GM12878 (cell line): Measurements from ENCODE around the gene CCR7.

Experiments
- NR2C1 ChIP-seq: fragments of 450-650 bp; IDR thresholded peaks from 2 replicates; pipeline ENCODE4 v1.6.1; 2017; ENCODE audit warnings: antibody characterized with exemption, mild to moderate bottlenecking, moderate library complexity
- POLR2A ChIP-seq: IDR thresholded peaks from 2 replicates; pipeline ENCODE4 v1.6.1; 2011; ENCODE audit warnings: low read depth, mild to moderate bottlenecking, low read length
- TF ChIP-seq, protein P1 (sequence below): fragments of 450-650 bp; formaldehyde crosslinking; IDR thresholded peaks from 2 replicates; pipeline ENCODE4 v1.4.0; 2020; ENCODE audit warnings: mild to moderate bottlenecking, moderate library complexity
- TF ChIP-seq, protein P2 (sequence below), 3 experiments: IDR thresholded peaks in 2 of 3; conservative IDR thresholded peaks in 1 of 3; 2 replicates each; pipeline ENCODE4 v1.5.1; 2011; ENCODE audit warnings: low read depth in 3 of 3, low read length in 3 of 3, mild to moderate bottlenecking in 3 of 3, control low read depth in 2 of 3, moderate library complexity in 2 of 3, inconsistent platforms in 1 of 3, mixed read lengths in 1 of 3; ENCODE audit not compliant: control insufficient read depth in 2 of 3, insufficient read depth in 1 of 3; ENCODE audit errors: extremely low read depth in 1 of 3
- TF ChIP-seq, protein P3 (sequence below): IDR thresholded peaks from 2 replicates; pipeline ENCODE4 v1.6.1; 2011; ENCODE audit warnings: borderline replicate concordance, low read depth, mild to moderate bottlenecking, moderate library complexity, low read length; ENCODE audit not compliant: insufficient read depth, poor library complexity, severe bottlenecking

DNA sequence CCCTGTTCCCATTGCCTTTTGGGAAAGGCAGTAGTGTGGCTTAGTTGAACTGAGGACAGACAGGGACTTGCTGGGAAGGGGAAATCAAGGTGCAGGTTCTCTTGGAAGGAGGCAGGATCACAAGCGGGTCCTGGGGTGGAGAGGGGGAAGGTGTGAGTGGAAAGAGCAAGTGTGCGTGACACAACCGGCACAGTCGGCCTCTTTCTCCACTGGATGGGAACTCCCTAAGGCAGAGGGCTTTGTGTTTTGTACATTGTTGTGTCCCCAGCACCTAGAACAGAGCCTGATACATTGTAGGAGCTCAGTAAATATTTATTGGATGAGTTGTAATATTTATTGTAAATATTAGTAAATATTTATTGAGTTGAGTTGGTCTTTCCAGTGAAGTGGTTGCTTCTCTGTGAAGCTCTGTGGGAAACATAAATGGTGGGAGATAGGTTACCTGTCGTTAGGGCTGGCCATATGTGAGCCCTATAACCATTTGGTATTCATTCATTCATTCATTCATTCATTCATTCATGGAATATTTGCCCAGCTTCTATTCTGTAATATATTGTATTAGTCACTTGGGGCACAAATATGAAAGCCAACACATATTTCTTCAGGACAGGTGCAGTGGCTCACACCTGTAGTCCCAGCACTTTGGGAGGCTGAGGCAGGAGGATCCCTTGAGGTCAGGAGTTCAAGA lies 48.3 kb upstream of the CCR7 start:
- TF ChIP-seq, protein P1, sequence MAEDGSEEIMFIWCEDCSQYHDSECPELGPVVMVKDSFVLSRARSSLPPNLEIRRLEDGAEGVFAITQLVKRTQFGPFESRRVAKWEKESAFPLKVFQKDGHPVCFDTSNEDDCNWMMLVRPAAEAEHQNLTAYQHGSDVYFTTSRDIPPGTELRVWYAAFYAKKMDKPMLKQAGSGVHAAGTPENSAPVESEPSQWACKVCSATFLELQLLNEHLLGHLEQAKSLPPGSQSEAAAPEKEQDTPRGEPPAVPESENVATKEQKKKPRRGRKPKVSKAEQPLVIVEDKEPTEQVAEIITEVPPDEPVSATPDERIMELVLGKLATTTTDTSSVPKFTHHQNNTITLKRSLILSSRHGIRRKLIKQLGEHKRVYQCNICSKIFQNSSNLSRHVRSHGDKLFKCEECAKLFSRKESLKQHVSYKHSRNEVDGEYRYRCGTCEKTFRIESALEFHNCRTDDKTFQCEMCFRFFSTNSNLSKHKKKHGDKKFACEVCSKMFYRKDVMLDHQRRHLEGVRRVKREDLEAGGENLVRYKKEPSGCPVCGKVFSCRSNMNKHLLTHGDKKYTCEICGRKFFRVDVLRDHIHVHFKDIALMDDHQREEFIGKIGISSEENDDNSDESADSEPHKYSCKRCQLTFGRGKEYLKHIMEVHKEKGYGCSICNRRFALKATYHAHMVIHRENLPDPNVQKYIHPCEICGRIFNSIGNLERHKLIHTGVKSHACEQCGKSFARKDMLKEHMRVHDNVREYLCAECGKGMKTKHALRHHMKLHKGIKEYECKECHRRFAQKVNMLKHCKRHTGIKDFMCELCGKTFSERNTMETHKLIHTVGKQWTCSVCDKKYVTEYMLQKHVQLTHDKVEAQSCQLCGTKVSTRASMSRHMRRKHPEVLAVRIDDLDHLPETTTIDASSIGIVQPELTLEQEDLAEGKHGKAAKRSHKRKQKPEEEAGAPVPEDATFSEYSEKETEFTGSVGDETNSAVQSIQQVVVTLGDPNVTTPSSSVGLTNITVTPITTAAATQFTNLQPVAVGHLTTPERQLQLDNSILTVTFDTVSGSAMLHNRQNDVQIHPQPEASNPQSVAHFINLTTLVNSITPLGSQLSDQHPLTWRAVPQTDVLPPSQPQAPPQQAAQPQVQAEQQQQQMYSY, result no peak
- TF ChIP-seq NR2C1, result no peak
- TF ChIP-seq, protein P2, sequence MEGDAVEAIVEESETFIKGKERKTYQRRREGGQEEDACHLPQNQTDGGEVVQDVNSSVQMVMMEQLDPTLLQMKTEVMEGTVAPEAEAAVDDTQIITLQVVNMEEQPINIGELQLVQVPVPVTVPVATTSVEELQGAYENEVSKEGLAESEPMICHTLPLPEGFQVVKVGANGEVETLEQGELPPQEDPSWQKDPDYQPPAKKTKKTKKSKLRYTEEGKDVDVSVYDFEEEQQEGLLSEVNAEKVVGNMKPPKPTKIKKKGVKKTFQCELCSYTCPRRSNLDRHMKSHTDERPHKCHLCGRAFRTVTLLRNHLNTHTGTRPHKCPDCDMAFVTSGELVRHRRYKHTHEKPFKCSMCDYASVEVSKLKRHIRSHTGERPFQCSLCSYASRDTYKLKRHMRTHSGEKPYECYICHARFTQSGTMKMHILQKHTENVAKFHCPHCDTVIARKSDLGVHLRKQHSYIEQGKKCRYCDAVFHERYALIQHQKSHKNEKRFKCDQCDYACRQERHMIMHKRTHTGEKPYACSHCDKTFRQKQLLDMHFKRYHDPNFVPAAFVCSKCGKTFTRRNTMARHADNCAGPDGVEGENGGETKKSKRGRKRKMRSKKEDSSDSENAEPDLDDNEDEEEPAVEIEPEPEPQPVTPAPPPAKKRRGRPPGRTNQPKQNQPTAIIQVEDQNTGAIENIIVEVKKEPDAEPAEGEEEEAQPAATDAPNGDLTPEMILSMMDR (IDR thresholded peaks at IDR 0.05 in 2 of 3, conservative IDR thresholded peaks at IDR 0.05 in 1 of 3; ENCODE audit: control insufficient read depth in 2 of 3, extremely low read depth in 1 of 3, insufficient read depth in 1 of 3, low read depth in 3 of 3, low read length in 3 of 3), result no peak
- TF ChIP-seq POLR2A, result no peak
- TF ChIP-seq, protein P3, sequence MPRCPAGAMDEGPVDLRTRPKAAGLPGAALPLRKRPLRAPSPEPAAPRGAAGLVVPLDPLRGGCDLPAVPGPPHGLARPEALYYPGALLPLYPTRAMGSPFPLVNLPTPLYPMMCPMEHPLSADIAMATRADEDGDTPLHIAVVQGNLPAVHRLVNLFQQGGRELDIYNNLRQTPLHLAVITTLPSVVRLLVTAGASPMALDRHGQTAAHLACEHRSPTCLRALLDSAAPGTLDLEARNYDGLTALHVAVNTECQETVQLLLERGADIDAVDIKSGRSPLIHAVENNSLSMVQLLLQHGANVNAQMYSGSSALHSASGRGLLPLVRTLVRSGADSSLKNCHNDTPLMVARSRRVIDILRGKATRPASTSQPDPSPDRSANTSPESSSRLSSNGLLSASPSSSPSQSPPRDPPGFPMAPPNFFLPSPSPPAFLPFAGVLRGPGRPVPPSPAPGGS, result no peak
